ENCODE data around the gene JAK2.

DNA sequence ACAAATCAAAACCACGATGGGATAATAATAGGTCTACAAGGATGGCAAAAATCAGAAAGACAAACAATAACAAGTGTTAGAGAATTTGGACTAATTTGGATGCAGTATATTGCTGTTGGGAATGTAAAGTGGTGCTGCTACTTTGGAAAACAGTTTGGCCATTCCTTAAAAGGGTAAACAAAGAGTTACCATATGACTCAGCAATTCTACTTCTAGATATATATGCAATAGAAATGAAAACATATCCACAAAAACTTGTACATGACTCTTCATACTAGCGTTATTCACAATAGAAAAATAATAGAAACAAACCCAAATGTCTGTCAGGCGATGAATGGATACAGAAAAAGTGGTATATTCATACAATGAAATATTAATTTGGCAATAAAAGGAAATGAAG, 58.3 kb downstream of the JAK2 start:
- TF ChIP-seq, protein P1, sequence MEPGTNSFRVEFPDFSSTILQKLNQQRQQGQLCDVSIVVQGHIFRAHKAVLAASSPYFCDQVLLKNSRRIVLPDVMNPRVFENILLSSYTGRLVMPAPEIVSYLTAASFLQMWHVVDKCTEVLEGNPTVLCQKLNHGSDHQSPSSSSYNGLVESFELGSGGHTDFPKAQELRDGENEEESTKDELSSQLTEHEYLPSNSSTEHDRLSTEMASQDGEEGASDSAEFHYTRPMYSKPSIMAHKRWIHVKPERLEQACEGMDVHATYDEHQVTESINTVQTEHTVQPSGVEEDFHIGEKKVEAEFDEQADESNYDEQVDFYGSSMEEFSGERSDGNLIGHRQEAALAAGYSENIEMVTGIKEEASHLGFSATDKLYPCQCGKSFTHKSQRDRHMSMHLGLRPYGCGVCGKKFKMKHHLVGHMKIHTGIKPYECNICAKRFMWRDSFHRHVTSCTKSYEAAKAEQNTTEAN (CRISPR knock-in tag; IDR thresholded peaks at IDR 0.05) = no peak
- TF ChIP-seq, protein P2, sequence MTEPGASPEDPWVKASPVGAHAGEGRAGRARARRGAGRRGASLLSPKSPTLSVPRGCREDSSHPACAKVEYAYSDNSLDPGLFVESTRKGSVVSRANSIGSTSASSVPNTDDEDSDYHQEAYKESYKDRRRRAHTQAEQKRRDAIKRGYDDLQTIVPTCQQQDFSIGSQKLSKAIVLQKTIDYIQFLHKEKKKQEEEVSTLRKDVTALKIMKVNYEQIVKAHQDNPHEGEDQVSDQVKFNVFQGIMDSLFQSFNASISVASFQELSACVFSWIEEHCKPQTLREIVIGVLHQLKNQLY (CRISPR knock-in tag; IDR thresholded peaks at IDR 0.05) = no peak
- TF ChIP-seq ZNF416 (CRISPR knock-in tag; IDR thresholded peaks at IDR 0.05) (no peak), EMX1 (CRISPR knock-in tag; IDR thresholded peaks at IDR 0.05) (no peak)
- TF ChIP-seq, protein P3, sequence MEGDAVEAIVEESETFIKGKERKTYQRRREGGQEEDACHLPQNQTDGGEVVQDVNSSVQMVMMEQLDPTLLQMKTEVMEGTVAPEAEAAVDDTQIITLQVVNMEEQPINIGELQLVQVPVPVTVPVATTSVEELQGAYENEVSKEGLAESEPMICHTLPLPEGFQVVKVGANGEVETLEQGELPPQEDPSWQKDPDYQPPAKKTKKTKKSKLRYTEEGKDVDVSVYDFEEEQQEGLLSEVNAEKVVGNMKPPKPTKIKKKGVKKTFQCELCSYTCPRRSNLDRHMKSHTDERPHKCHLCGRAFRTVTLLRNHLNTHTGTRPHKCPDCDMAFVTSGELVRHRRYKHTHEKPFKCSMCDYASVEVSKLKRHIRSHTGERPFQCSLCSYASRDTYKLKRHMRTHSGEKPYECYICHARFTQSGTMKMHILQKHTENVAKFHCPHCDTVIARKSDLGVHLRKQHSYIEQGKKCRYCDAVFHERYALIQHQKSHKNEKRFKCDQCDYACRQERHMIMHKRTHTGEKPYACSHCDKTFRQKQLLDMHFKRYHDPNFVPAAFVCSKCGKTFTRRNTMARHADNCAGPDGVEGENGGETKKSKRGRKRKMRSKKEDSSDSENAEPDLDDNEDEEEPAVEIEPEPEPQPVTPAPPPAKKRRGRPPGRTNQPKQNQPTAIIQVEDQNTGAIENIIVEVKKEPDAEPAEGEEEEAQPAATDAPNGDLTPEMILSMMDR (IDR thresholded peaks at IDR 0.05) = no peak
- TF ChIP-seq, protein P4, sequence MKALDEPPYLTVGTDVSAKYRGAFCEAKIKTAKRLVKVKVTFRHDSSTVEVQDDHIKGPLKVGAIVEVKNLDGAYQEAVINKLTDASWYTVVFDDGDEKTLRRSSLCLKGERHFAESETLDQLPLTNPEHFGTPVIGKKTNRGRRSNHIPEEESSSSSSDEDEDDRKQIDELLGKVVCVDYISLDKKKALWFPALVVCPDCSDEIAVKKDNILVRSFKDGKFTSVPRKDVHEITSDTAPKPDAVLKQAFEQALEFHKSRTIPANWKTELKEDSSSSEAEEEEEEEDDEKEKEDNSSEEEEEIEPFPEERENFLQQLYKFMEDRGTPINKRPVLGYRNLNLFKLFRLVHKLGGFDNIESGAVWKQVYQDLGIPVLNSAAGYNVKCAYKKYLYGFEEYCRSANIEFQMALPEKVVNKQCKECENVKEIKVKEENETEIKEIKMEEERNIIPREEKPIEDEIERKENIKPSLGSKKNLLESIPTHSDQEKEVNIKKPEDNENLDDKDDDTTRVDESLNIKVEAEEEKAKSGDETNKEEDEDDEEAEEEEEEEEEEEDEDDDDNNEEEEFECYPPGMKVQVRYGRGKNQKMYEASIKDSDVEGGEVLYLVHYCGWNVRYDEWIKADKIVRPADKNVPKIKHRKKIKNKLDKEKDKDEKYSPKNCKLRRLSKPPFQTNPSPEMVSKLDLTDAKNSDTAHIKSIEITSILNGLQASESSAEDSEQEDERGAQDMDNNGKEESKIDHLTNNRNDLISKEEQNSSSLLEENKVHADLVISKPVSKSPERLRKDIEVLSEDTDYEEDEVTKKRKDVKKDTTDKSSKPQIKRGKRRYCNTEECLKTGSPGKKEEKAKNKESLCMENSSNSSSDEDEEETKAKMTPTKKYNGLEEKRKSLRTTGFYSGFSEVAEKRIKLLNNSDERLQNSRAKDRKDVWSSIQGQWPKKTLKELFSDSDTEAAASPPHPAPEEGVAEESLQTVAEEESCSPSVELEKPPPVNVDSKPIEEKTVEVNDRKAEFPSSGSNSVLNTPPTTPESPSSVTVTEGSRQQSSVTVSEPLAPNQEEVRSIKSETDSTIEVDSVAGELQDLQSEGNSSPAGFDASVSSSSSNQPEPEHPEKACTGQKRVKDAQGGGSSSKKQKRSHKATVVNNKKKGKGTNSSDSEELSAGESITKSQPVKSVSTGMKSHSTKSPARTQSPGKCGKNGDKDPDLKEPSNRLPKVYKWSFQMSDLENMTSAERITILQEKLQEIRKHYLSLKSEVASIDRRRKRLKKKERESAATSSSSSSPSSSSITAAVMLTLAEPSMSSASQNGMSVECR (CRISPR knock-in tag; IDR thresholded peaks at IDR 0.05; ENCODE audit: borderline replicate concordance) = no peak
- TF ChIP-seq, protein P5, sequence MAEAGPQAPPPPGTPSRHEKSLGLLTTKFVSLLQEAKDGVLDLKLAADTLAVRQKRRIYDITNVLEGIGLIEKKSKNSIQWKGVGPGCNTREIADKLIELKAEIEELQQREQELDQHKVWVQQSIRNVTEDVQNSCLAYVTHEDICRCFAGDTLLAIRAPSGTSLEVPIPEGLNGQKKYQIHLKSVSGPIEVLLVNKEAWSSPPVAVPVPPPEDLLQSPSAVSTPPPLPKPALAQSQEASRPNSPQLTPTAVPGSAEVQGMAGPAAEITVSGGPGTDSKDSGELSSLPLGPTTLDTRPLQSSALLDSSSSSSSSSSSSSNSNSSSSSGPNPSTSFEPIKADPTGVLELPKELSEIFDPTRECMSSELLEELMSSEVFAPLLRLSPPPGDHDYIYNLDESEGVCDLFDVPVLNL (CRISPR knock-in tag; IDR thresholded peaks at IDR 0.05; ENCODE audit: borderline replicate concordance, low read depth) = no peak
